Smooth muscle cell (in vitro differentiated cells): ENCODE results near the gene ZCCHC10. TPM values are rescaled to one million over a fixed set of nuclear protein-coding genes. Genes with fewer than 3 reads are reported as not detected.
"Not testable (repeated sequence)": the region's sequence is repeated elsewhere in the genome, so short reads cannot be mapped to it uniquely, and the experiment has no call there.

Experiments
- DNase-seq: peaks from one replicate; lab custom pipeline; 2025; ENCODE audit not compliant: unreplicated experiment; lab: John Stamatoyannopoulos, UW
- H2AFZ ChIP-seq: fragments of 200-600 bp; sonication (generic); 2 replicates; pipeline ENCODE4 v1.6.0; 2016; ENCODE audit warnings: antibody characterized with exemption, low read depth, mild to moderate bottlenecking
- H3F3A ChIP-seq: fragments of 200-600 bp; sonication (generic); 2 replicates; pipeline ENCODE4 v1.6.0; 2017; ENCODE audit warnings: antibody characterized with exemption, low read depth
- H3K27ac ChIP-seq: fragments of 200-600 bp; sonication (generic); 2 replicates; pipeline ENCODE4 v1.5.1; 2016; ENCODE audit warnings: low read depth, mild to moderate bottlenecking
- H3K27me3 ChIP-seq: fragments of 200-600 bp; sonication (generic); 2 replicates; pipeline ENCODE4 v1.6.1; 2016; ENCODE audit warnings: low read depth, mild to moderate bottlenecking
- H3K36me3 ChIP-seq: fragments of 200-600 bp; sonication (generic); 2 replicates; pipeline ENCODE4 v1.5.1; 2016; ENCODE audit warnings: low read depth
- H3K4me1 ChIP-seq: fragments of 200-600 bp; sonication (generic); 2 replicates; pipeline ENCODE4 v1.5.1; 2016; ENCODE audit warnings: low read depth
- H3K4me2 ChIP-seq: fragments of 200-600 bp; sonication (generic); 2 replicates; pipeline ENCODE4 v1.6.0; 2016; ENCODE audit warnings: mild to moderate bottlenecking
- H3K4me3 ChIP-seq: fragments of 200-600 bp; sonication (generic); 2 replicates; pipeline ENCODE4 v1.5.1; 2016; ENCODE audit warnings: mild to moderate bottlenecking
- H3K79me2 ChIP-seq: fragments of 200-600 bp; sonication (generic); 2 replicates; pipeline ENCODE4 v1.6.0; 2016; ENCODE audit warnings: low read depth, mild to moderate bottlenecking
- H3K9ac ChIP-seq: fragments of 200-600 bp; sonication (generic); 2 replicates; pipeline ENCODE4 v1.6.0; 2016; ENCODE audit warnings: low read depth
- H3K9me3 ChIP-seq: fragments of 200-600 bp; sonication (generic); replicated peaks from 2 replicates; pipeline ENCODE4 v1.5.1; 2016; ENCODE audit warnings: low read depth
- H4K20me1 ChIP-seq: fragments of 200-600 bp; sonication (generic); 2 replicates; pipeline ENCODE4 v1.6.0; 2016; ENCODE audit warnings: low read depth
- WGBS: methylation state at CpG from one replicate; pipeline ENCODE4 v1.1.7; 2016; ENCODE audit warnings: low lambda C conversion rate; 5-methylcytosine and 5-hydroxymethylcytosine counted together
- polyA plus RNA-seq: library from polyadenylated mRNA; unstranded; fragments of >200 nt; fragmentation: Nextera tagmentation; extraction: Ambion mirVana; gene quantifications from 2 replicates; pipeline ENCODE4 v1.2.1, GENCODE V29; 2016
- total RNA-seq: library from RNA; depleted of rRNA; stranded (reverse); fragments of >200 nt; gene quantifications from 2 replicates; pipeline ENCODE4 v1.2.3, GENCODE V29; 2014
- TF ChIP-seq, protein P1 (sequence below): fragments of 200-600 bp; sonication (generic); IDR thresholded peaks from 2 replicates; pipeline ENCODE4 v1.5.1; 2017; ENCODE audit warnings: borderline replicate concordance, mild to moderate bottlenecking, antibody characterized with exemption; ENCODE audit not compliant: insufficient read depth, poor library complexity, severe bottlenecking

ZCCHC10 gene
- total and polyA plus RNA-seq, 2 experiments from 2014 or later: 28.4 to 33.4 TPM

DNA sequence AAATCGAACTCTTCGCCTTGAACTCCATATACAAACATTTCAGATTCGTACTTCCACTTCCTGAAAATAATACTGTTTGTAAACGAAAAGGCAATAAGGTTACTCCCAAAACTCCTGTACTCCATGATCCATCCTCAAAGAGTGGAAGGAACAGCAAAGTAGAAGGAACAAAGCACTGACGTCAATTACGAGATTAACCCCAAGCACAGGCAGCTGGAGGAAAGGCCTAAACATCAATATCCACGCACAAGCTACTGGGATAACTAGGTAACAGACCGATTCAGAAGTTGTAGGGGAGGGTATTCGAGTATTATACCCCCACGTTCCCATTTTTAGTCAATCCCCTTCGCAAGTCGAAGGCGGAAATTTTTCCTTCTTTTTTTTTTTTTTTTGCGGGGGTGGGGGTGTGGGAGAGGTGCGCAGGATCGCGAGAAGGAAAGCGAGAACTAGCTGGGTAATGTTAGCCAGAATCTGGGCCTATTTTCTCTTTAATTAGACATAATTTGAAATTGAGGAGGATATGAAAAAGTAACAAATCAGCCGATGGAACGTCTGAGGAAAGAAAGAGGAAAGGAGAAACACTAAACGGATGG, 63.8 kb downstream of the ZCCHC10 start:
- Histone ChIP-seq H3K9ac (peak overlapping the region; percentile 100), H2AFZ (no peak overlapping the region), H3K27me3 (no peaks in the 10 kb centered on the region), H3K4me1 (peaks cover 24% of the 10 kb centered on the region), H4K20me1 (peaks cover 51% of the 10 kb centered on the region), H3K36me3 (no peaks in the 10 kb centered on the region), H3K4me3 (peak overlapping the region; percentile 87), H3K79me2 (peaks cover 58% of the 10 kb centered on the region), H3K4me2 (peak overlapping the region; percentile 95), H3K9me3 (no peaks in the 10 kb centered on the region), H3F3A (peaks cover 22% of the 10 kb centered on the region), H3K27ac (peak overlapping the region; percentile 100)
- TF ChIP-seq, protein P1, sequence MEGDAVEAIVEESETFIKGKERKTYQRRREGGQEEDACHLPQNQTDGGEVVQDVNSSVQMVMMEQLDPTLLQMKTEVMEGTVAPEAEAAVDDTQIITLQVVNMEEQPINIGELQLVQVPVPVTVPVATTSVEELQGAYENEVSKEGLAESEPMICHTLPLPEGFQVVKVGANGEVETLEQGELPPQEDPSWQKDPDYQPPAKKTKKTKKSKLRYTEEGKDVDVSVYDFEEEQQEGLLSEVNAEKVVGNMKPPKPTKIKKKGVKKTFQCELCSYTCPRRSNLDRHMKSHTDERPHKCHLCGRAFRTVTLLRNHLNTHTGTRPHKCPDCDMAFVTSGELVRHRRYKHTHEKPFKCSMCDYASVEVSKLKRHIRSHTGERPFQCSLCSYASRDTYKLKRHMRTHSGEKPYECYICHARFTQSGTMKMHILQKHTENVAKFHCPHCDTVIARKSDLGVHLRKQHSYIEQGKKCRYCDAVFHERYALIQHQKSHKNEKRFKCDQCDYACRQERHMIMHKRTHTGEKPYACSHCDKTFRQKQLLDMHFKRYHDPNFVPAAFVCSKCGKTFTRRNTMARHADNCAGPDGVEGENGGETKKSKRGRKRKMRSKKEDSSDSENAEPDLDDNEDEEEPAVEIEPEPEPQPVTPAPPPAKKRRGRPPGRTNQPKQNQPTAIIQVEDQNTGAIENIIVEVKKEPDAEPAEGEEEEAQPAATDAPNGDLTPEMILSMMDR: no peak
- no peak for DNase-seq
- 2% methylated on average over 21 of the region's 21 CpGs for WGBS

DNA sequence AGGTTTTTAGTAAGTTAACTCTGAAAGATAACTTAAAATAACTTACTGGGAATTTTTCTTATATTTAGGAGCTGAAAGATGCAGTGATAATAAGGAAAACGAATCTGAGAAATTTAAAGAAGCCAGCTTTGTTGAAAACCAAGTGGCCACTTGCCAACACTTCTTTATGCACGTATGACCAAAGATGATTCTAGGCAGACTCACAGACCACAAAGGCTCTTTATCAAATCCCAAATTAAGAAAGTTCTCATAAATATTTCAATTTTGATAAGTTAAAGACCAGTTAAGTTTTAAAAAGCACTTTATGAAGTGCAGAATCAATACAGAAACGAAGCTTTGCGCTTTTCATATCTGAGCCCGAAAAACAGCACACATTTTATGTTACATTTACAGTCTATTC, 64.5 kb downstream of the ZCCHC10 start:
- 15% methylated on average over 5 of the region's 5 CpGs for WGBS

DNA sequence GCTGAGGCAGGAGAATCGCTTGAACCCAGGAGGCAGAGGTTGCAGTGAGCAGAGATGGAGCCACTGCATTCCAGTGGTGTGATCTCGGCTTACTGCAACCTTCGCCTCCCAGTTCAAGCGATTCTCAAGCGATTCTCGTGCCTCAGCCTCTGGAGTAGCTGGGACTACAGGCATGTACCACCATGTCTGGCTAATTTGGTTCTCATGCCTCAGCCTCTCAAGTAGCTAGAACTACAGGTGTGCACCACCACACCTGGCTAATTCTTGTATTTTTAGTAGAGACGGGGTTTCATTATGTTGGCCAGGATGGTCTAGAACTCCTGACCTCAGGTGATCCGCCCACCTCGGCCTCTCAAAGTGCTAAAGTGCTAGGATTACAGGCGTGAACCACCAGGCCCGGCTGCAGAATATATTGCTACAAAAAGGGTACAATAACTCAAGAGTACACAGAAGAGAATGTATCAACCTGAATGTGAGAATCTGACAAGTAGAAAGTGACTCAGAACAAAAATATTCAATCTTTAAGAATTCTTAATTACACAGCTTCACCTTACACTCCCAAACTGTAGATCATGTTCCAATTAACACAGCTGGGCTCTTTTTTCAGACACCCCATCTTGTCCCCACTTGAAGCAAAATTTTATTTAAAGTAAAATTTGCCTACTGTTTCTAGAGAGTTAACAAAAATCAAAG, 65.1 kb downstream of the ZCCHC10 start:
- not testable (repeated sequence) for H3K27me3 ChIP-seq, H3K36me3 ChIP-seq, H2AFZ ChIP-seq, H3K9me3 ChIP-seq, DNase-seq
- H3F3A ChIP-seq: peaks cover 22% of the 10 kb centered on the region
- peaks cover 24% of the 10 kb centered on the region for H3K4me1 ChIP-seq
- 91% methylated on average over 11 of the region's 11 CpGs for WGBS
- H3K27ac ChIP-seq: peak overlapping the region; percentile 100
- peak overlapping the region; percentile 100 for H3K9ac ChIP-seq
- peak overlapping the region; percentile 95 for H3K4me2 ChIP-seq
- peak overlapping the region; percentile 87 for H3K4me3 ChIP-seq
- peaks cover 70% of the 10 kb centered on the region for H3K79me2 ChIP-seq
- H4K20me1 ChIP-seq: peaks cover 64% of the 10 kb centered on the region

More for the DNA sequence above, 64.5 kb downstream of the ZCCHC10 start:
- Histone ChIP-seq H3K36me3 (no peaks in the 10 kb centered on the region), H4K20me1 (peaks cover 57% of the 10 kb centered on the region), H3K4me3 (peak overlapping the region; percentile 87), H3K9ac (peak overlapping the region; percentile 100), H3K27ac (peak overlapping the region; percentile 100), H3K4me1 (peaks cover 24% of the 10 kb centered on the region), H3K9me3 (no peaks in the 10 kb centered on the region), H3K27me3 (no peaks in the 10 kb centered on the region), H3F3A (peaks cover 22% of the 10 kb centered on the region), H3K4me2 (peak overlapping the region; percentile 95), H2AFZ (no peak overlapping the region), H3K79me2 (peaks cover 64% of the 10 kb centered on the region)
- TF ChIP-seq, protein P1: no peak
- no peak for DNase-seq

DNA sequence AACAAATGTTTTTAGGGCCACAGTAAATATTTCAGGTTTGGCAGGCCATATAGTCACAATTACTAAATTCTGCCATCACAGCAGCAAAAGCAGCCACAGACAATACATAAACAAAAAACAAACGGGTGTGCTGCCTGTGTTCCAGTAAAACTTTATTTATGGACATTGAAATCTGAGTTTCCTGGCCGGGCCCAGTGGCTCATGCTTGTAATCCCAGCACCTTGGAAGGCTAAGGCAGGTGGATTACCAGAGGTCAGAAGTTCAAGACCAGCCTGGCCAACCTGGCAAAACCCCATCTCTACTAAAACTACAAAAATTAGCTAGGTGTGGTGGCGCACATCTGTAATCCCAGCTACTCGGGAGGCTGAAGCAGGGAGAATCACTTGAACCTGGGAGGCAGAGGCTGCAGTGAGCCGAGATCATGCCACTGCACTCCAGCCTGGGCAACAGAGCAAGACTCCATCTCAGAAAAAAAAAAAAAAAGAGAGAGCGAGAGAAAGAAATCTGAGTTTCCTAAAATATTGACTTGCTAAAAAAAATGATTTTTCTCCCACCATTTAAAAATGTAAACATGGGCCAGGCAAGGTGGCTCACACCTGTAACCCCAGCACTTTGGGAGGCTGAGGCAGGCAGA, 70.1 kb downstream of the ZCCHC10 start:
- H3K4me3 ChIP-seq, H3K4me2 ChIP-seq, H3K36me3 ChIP-seq, H3K27ac ChIP-seq, H3K27me3 ChIP-seq, H3K9me3 ChIP-seq, H2AFZ ChIP-seq, H3K9ac ChIP-seq, DNase-seq: not testable (repeated sequence)
- WGBS: 95% methylated on average over 6 of the region's 6 CpGs
- peaks cover 24% of the 10 kb centered on the region for H3F3A ChIP-seq
- H3K79me2 ChIP-seq: peaks cover 98% of the 10 kb centered on the region
- peaks cover 100% of the 10 kb centered on the region for H4K20me1 ChIP-seq
- H3K4me1 ChIP-seq: peaks cover 12% of the 10 kb centered on the region
